Astrocyte of the hippocampus (primary cell): ENCODE results near the gene SLC39A13.
A peak's percentile ranks its signal among the peaks of the same experiment; 100 is the strongest.

Experiments
- DNase-seq: peaks from one replicate; pipeline ENCODE4 v3.0.0; 2011; ENCODE audit warnings: low read depth, low spot score

Gene SLC39A13

DNA sequence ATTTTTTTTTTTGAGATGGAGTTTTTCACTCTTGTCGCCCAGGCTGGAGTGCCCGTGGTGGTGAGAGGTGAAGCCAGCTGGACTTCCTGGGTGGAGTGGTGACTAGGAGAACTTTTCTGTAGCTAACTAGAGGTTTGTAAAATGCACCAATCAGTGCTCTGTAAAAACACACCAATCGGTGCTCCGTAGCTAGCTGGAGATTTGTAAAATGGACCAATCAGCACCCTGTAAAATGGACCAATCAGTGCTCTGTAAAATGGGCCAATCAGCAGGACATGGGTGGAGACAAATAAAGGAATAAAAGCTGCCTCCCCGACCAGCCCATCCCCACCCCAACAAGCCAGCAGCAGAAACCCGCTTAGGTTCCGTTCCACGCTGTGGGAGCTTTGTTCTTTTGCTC, 45.0 kb downstream of the SLC39A13 start:
- DNase-seq = no peak

DNA sequence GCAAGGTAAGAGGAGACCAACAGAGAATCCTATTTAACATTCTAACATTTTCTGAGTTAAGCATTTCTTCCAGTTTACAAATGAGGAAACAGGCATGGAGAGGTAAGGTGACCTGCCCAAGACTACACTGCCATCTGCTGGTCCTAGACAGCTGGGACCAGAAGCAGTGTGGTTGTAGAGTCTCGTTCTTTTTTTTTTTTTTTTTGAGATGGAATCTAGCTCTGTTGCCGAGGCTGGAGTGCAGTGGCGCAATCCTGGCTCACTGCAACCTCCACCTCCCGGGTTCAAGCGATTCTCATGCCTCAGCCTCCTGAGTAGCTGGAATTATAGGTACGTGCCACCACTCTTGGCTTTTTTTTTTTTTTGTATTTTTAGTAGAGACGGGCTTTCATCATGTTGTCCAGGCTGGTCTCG, 45.9 kb downstream of the SLC39A13 start:
- DNase-seq = peak; percentile 90

DNA sequence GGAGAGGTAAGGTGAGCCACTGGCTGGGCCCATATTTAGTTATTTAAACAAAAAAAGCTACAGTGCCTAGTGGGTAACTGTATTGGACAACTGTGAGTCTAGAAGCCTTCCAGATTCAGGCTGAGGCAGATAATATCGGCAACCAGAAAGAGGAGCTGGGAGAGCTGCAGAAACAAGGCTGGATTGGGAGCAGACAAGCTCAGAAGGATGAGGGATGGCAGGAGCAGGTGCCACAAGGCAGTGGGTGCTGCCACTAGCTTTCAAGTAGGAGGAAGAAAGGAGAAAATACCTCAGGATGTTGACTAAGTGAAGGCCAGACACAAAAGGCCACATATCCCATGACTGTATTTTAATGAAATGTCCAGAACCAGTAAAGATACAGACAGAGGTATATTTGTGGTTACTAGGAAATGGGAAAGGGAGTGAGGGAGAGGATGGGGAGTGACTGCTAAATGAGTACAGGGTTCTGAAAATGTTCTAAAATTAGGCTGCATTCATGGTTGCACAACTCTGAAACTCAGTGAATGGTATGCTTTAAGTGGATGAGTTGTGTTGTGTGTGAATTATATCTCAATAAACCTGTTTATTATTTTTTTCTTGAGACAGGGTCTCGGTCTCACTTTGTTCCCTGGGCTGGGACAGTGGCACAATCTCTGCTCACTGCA, 52.3 kb downstream of the SLC39A13 start:
- DNase-seq = no peak

DNA sequence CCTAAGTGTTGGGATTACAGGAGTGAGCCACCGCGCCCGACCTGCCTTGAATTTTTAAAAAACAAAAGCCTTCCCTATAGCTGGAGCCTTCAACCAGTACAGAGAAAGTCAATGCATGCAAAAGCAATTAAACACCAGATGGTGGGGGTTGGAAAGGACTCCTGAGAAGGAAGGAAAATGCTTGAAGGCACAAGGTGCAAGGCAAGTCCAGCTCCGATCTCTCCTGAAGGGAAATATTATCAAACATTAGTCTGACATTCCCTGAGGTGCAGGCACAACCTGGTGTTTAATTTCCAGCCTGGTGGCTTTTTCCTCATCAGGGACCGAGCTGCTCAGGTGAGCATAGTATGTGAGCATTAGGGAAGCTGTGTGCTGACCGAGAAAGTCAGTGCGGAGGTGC, 53.5 kb downstream of the SLC39A13 start:
- no peak for DNase-seq

DNA sequence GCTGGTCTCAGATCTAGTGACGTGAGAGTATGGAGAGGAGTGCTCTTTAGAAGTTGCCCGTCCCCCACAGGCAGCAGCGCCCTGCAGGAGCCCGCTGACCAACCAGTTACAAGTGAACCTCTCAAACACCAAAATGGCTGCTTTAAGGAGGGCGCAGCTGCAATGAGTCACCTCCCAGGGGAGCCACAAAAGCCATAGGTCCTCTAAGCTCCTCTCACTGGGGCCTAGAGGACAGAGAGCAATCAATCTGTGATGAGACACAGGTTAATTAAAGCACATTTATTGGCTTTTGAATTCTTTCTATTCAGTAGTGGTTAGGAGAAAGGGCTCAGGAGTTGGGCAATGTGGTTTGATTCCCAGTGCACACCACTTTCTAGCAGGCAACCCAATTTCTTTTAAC, 56.1 kb downstream of the SLC39A13 start:
- peak; percentile 40 for DNase-seq
